ENCODE data around the gene SLC25A53. TPM values are rescaled to one million over a fixed set of nuclear protein-coding genes. Genes with fewer than 3 reads are reported as not detected.

The SLC25A53 gene, protein sequence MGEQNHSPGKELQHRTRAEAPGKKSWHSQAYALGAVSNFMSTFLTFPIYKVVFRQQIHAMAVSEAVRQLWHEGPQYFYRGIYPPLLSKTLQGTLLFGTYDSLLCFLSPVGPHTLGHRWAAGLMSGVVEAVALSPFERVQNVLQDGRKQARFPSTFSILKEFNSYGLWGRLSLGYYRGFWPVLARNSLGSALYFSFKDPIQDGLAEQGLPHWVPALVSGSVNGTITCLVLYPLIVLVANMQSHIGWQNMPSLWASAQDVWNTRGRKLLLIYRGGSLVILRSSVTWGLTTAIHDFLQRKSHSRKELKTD
- 10 to 100 TPM; 10.6 to 24.5 (median 17.3) TPM for total RNA-seq

DNA sequence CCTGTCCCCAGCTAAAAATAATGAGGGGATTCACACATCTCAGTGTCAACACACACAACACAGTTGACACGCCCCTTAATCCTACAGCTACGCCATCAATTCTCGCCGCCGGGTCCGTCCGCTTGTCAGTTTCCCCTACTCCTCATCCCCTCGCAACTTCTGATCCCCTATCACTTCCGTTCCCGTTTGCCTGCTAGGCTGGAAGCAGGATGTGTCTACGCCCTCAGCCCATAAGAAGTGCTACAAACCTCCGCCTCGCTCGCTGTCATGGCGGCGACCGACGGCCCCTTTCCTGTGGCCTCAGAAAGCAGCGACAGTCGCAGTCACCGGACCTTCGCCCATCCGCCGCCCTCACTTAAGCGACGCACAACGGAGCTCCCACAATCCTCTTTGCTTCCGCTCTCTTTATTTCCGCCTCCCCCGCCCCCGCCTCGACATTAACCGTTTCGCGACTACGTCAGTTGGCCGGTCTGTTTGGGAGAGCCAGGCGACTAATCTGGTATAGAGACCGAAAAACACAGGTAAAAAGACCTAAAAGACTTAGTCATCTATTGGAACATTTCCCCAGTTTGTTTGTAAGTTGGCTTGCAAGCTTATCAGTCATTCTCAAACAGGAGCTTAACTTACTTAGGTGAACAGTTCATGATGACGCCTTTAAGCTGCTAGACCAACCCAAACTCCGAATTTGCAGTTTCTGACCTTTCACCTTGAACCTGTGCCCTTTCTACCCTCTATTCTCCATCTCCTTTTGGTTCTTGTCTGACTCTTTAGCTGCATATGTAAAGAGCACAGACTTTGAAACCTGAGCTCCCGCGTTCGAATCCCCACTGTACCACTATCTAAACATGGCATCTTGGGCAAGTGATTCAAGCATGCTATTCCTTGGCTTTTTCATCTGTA, at the start of gene SLC25A53:
Gene SLC25A53 (minus strand): TSS at position 380 of the 900 bp plus-strand sequence. CDS start 51,752 bp downstream, outside the sequence.
- TF ChIP-seq, protein P1, sequence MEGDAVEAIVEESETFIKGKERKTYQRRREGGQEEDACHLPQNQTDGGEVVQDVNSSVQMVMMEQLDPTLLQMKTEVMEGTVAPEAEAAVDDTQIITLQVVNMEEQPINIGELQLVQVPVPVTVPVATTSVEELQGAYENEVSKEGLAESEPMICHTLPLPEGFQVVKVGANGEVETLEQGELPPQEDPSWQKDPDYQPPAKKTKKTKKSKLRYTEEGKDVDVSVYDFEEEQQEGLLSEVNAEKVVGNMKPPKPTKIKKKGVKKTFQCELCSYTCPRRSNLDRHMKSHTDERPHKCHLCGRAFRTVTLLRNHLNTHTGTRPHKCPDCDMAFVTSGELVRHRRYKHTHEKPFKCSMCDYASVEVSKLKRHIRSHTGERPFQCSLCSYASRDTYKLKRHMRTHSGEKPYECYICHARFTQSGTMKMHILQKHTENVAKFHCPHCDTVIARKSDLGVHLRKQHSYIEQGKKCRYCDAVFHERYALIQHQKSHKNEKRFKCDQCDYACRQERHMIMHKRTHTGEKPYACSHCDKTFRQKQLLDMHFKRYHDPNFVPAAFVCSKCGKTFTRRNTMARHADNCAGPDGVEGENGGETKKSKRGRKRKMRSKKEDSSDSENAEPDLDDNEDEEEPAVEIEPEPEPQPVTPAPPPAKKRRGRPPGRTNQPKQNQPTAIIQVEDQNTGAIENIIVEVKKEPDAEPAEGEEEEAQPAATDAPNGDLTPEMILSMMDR (IDR thresholded peaks at IDR 0.05; ENCODE audit: low read depth): no peak

DNA sequence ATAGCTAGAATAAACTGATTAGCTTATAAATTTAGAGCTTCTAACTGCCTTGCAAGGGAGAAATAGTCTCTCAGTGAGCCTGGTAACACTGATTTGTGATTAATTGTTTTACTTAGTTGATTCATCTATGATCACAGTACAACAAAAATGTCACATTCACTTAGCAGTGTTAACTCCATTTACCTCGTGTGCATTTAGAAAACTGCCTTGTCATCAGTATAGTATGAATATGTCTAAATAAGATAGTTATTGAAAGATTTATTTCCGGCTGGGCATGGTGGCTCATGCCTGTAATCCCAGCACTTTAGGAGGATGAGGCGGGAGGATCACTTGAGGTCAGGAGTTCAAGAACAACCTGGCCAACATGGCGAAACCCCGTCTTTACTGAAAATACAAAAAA, 48.7 kb upstream of the SLC25A53 start:
- TF ChIP-seq, protein P1 (IDR thresholded peaks at IDR 0.05; ENCODE audit: low read depth): no peak

DNA sequence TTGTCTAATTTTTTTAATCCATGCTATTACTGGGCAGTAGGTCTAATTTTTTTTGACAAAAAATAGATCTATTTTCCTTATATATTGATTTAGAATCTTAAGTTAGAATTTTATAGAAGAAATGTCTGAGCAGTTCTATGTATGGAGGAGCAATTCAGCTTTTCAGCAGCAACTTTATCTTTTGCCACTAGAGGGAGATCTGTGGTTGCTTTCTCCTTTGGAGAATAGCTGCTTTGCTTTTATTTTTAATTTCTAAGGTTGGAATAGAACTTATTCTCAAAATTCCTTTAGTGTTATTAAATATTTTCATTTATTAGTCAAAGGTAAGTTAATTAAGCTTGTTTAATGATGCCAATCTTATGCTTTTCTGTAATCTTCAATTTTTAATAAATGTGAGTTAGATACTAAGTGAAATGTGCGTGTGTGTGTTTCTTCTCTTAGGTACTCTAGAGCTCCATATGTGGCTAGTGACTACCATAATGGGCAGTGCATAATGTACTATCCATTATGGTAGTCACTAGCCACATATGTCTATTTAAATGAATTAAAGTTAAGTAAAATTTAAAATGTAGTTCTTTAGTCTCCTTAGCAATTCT, 38.8 kb upstream of the SLC25A53 start:
- TF ChIP-seq, protein P1 (IDR thresholded peaks at IDR 0.05; ENCODE audit: low read depth): no peak

DNA sequence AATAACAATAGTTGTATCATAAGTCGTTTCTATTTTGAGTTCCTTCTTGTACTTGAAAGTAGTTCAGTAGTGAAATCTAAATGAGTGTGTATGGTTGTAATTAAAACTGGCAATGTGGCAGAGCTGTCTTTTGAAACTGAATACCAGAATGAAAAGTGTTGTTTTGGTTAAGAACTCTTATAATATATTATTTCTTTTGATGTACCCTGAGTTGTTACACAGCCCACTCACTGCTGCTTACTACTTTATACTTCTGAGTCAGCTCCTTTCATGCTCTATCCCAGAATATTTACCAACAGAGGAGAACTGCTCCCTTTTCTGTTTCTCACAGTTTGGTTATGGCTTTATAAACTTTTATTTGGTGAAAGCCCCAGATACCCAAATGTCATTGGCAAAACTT, 38.2 kb upstream of the SLC25A53 start:
- TF ChIP-seq, protein P1 (IDR thresholded peaks at IDR 0.05; ENCODE audit: low read depth): no peak

DNA sequence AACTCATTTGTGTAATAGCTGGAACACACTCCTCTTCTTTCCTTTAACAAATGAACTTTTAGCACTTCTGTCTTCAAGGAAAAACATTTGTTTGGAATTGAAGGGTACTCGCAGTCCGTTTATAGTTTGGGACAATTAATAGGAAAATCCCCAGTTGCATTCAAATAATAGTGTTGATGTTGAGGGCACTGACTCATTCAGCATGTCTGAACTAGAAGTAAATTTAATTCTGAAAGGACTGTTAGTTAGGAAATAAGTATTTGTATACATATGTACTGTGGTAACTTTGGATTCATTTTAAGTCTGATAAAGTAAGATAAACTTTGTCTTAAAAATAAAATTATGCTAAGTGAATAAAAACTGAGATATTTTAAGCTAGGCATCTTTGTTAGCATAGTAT, 36.7 kb upstream of the SLC25A53 start:
- TF ChIP-seq, protein P1 (IDR thresholded peaks at IDR 0.05; ENCODE audit: low read depth): no peak

DNA sequence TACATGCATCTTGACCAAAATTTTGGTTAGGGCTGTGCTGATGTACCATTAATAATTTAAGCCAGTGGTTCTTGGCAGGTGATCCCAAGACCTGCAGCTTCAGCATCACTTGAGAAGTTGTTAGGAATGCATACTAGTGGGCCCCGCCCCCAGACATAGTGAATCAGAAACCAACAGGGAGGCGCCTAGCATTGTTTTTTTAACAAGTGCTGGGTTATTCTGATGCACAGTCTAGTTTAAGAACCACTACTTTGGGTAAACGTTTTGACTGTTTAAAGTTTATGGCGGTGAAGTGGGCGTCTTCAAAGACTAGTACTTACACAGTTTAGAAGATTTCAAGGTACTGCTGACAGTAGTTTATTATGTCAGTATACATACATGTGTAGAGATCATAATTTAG, 33.0 kb upstream of the SLC25A53 start:
- TF ChIP-seq, protein P1 (IDR thresholded peaks at IDR 0.05; ENCODE audit: low read depth): no peak

DNA sequence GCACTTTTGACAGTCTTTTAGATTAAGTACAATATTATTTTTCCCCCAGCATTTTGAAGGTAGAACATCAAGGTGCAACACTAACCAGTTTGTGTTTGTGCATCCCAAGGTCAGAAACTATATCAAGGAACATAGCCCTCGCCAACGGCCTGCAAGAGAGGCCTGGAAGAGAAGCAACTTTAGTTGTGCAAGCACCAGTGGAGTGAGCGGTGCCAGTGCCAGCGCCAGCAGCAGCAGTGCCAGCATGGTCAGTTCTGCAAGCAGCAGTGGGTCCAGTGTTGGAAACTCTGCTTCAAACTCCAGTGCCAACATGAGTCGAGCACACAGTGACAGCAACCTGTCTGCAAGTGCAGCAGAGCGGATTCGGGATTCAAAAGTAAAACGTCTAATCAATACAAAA, 31.1 kb upstream of the SLC25A53 start:
- TF ChIP-seq, protein P1 (IDR thresholded peaks at IDR 0.05; ENCODE audit: low read depth): no peak

Data from subcutaneous adipose tissue (tissue), 4 donors.